GM18870 (cell line): Measurements from ENCODE around the gene TMEM108.

Experiments
- ATAC-seq: cut with Tn5 transposase; IDR thresholded peaks from one replicate; pipeline ENCODE4 v1.9.1; 2021; ENCODE audit warnings: moderate library complexity; ENCODE audit not compliant: unreplicated experiment

The TMEM108 gene

GRCh38 chr3:133159498-133160475, 121.6 kb downstream of the TMEM108 start:
- no peak for ATAC-seq

GRCh38 chr3:133161656-133162055, 123.5 kb downstream of the TMEM108 start:
- no peak for ATAC-seq

- no peak for ATAC-seq
Observed at GRCh38 chr3:133162265-133162664, 124.1 kb downstream of the TMEM108 start.

GRCh38 chr3:133162670-133163305, 124.6 kb downstream of the TMEM108 start:
- no peak for ATAC-seq

- no peak for ATAC-seq
Observed at GRCh38 chr3:133167340-133168024, 129.3 kb downstream of the TMEM108 start.

- ATAC-seq = no peak
Observed at GRCh38 chr3:133168025-133168401, 129.8 kb downstream of the TMEM108 start.

- no peak for ATAC-seq
Observed at GRCh38 chr3:133169331-133170068, 131.3 kb downstream of the TMEM108 start.

- ATAC-seq = no peak
Observed at GRCh38 chr3:133171831-133172230, 133.6 kb downstream of the TMEM108 start.

- no peak for ATAC-seq
Observed at GRCh38 chr3:133181392-133182150, 143.4 kb downstream of the TMEM108 start.

- ATAC-seq = no peak
Observed at GRCh38 chr3:133187870-133188379, 149.7 kb downstream of the TMEM108 start.

- no peak for ATAC-seq
Observed at GRCh38 chr3:133188996-133189395, 150.8 kb downstream of the TMEM108 start.

- ATAC-seq = no peak
Observed at GRCh38 chr3:133189893-133190292, 151.7 kb downstream of the TMEM108 start.

- ATAC-seq = no peak
Observed at GRCh38 chr3:133191818-133192217, 153.6 kb downstream of the TMEM108 start.

GRCh38 chr3:133192363-133192945, 154.3 kb downstream of the TMEM108 start:
- no peak for ATAC-seq

GRCh38 chr3:133192967-133193366, 154.8 kb downstream of the TMEM108 start:
- ATAC-seq = no peak

GRCh38 chr3:133196527-133196926, 158.3 kb downstream of the TMEM108 start:
- no peak for ATAC-seq

GRCh38 chr3:133197619-133198018, 159.4 kb downstream of the TMEM108 start:
- no peak for ATAC-seq

GRCh38 chr3:133206921-133207320, 168.7 kb downstream of the TMEM108 start:
- no peak for ATAC-seq

- ATAC-seq = no peak
Observed at GRCh38 chr3:133208184-133208583, 170.0 kb downstream of the TMEM108 start.
